GM23248 (cell line): Measurements from ENCODE around the gene FBLN2. TPM values are rescaled to one million over a fixed set of nuclear protein-coding genes. Genes with fewer than 3 reads are reported as not detected.

Experiments used
- DNase-seq: peaks from one replicate; pipeline ENCODE4 v3.0.0-alpha.2; 2015
- H2AFZ ChIP-seq: fragments of 200-600 bp; sonication (generic); 2 replicates; pipeline ENCODE4 v1.6.1; 2016; ENCODE audit warnings: antibody characterized with exemption
- H3F3A ChIP-seq: fragments of 200-600 bp; sonication (generic); 2 replicates; pipeline ENCODE4 v1.6.1; 2016; ENCODE audit warnings: mild to moderate bottlenecking, antibody characterized with exemption, mixed run types; ENCODE audit not compliant: insufficient read depth
- H3K27ac ChIP-seq: fragments of 200-600 bp; sonication (generic); 2 replicates; pipeline ENCODE4 v1.5.1; 2016; ENCODE audit warnings: mild to moderate bottlenecking
- H3K27me3 ChIP-seq: fragments of 200-600 bp; sonication (generic); replicated peaks from 2 replicates; pipeline ENCODE4 v1.6.1; 2016; ENCODE audit warnings: mild to moderate bottlenecking; ENCODE audit not compliant: insufficient read depth
- H3K36me3 ChIP-seq: fragments of 200-600 bp; sonication (generic); 2 replicates; pipeline ENCODE4 v1.6.1; 2016; ENCODE audit warnings: low read depth, mild to moderate bottlenecking
- H3K4me1 ChIP-seq: fragments of 200-600 bp; sonication (generic); 2 replicates; pipeline ENCODE4 v1.6.1; 2016; ENCODE audit warnings: mild to moderate bottlenecking; ENCODE audit not compliant: insufficient read depth
- H3K4me2 ChIP-seq: fragments of 200-600 bp; sonication (generic); one replicate; pipeline ENCODE4 v1.6.1; 2016; ENCODE audit warnings: mild to moderate bottlenecking; ENCODE audit not compliant: unreplicated experiment
- H3K4me3 ChIP-seq: fragments of 200-600 bp; sonication (generic); 2 replicates; pipeline ENCODE4 v1.5.1; 2016; ENCODE audit warnings: mild to moderate bottlenecking
- H3K79me2 ChIP-seq: fragments of 200-600 bp; sonication (generic); 2 replicates; pipeline ENCODE4 v1.6.1; 2016; ENCODE audit warnings: mild to moderate bottlenecking; ENCODE audit not compliant: insufficient read depth
- H3K9ac ChIP-seq: fragments of 200-600 bp; sonication (generic); 2 replicates; pipeline ENCODE4 v1.6.1; 2016; ENCODE audit warnings: mild to moderate bottlenecking
- H3K9me2 ChIP-seq: fragments of 200-600 bp; sonication (generic); 2 replicates; pipeline ENCODE4 v1.6.1; 2016; ENCODE audit warnings: mixed run types, mild to moderate bottlenecking, moderate library complexity; ENCODE audit not compliant: insufficient read depth
- H3K9me3 ChIP-seq: fragments of 200-600 bp; sonication (generic); one replicate; pipeline ENCODE4 v1.6.1; 2017; ENCODE audit warnings: low read depth
- H4K20me1 ChIP-seq: fragments of 200-600 bp; sonication (generic); 2 replicates; pipeline ENCODE4 v1.6.0; 2016; ENCODE audit not compliant: insufficient read depth
- EZH2 ChIP-seq: fragments of 200-600 bp; sonication (generic); IDR thresholded peaks from 2 replicates; pipeline ENCODE4 v1.6.1; 2018; ENCODE audit warnings: antibody characterized with exemption, mild to moderate bottlenecking; ENCODE audit not compliant: insufficient read depth, poor library complexity, severe bottlenecking
- EZH2phosphoT487 ChIP-seq: fragments of 200-600 bp; sonication (generic); IDR thresholded peaks from 2 replicates; pipeline ENCODE4 v1.6.1; 2018; ENCODE audit warnings: antibody characterized with exemption, moderate library complexity, mild to moderate bottlenecking, low read depth; ENCODE audit not compliant: insufficient read depth
- WGBS, 2 experiments: methylation state at CpG; one replicate each; pipeline ENCODE4 v1.1.6; 2015 to 2017; ENCODE audit warnings: low lambda C conversion rate in 2 of 2, low coverage in 1 of 2; ENCODE audit errors: missing lambda C conversion rate in 2 of 2; 5-methylcytosine and 5-hydroxymethylcytosine counted together
- in situ Hi-C: fragments of 300-500 bp; cut with MboI; formaldehyde crosslinking; loops from 2 replicates; pipeline ENCODE4 v1.15.0; 2020
- polyA plus RNA-seq: library from polyadenylated mRNA; unstranded; fragments of >200 nt; fragmentation: Nextera tagmentation; extraction: Ambion mirVana; gene quantifications from 2 replicates; pipeline ENCODE4 v1.2.1, GENCODE V29; 2016
- total RNA-seq: library from RNA; depleted of rRNA; stranded (reverse); fragments of >200 nt; shearing (Covaris generic); gene quantifications from 2 replicates; pipeline ENCODE4 v1.2.3, GENCODE V29; 2014

FBLN2 gene
- total and polyA plus RNA-seq, 2 experiments from 2014 or later = 447 to 636 TPM

GRCh38 chr3:13550423-13550690 is 1.4 kb downstream of the FBLN2 start:
- Histone ChIP-seq H3K9me2 (no peaks in the 10 kb centered on the region), H2AFZ (no peak overlapping the region), H3K4me3 (peak overlapping the region; percentile 70), H3K9me3 (no peaks in the 10 kb centered on the region), H3K4me1 (peaks cover 61% of the 10 kb centered on the region), H3K79me2 (peaks cover 60% of the 10 kb centered on the region), H3K4me2 (peak overlapping the region; percentile 79), H3K9ac (peak overlapping the region; percentile 87), H4K20me1 (no peaks in the 10 kb centered on the region), H3K27ac (peak overlapping the region; percentile 57), H3F3A (peaks cover 10% of the 10 kb centered on the region), H3K36me3 (no peaks in the 10 kb centered on the region), H3K27me3 (no peaks in the 10 kb centered on the region)
- in situ Hi-C loops = no loop called here
- no peak for DNase-seq
- TF ChIP-seq EZH2 = no peak
- TF ChIP-seq EZH2phosphoT487 = no peak
- 20 to 29% methylated on average over 2 of the region's 2 CpGs for WGBS, 2 experiments

DNA sequence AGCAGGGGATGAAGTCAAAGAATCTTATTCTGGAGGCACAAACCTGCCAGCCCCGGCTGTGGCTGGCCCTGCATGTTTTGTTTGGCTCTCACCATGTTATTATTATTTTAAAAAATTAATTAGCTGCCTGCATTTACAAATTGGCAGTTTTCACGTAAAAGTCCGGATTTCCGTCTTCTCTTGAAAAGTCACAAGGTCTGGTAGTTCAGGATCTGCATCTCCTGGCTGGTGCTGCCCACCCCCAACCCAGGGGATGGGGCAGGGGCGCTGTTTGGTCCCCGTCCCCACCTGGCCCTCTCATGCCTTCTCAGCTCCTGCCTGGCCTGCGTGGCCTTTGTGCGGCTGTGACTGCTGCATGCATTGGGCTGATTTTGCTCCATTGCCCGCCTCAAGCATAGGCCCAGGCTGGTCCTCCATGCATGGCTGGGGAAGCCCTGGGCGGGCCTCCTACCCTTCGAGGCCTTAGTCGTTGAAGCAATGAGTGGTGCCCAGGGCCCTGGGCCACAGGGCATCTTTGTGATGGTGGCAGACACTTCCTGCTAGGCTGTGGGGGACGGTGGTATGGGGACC is 2.0 kb downstream of the FBLN2 start:
- Histone ChIP-seq H3K9me2 (no peaks in the 10 kb centered on the region), H3K36me3 (no peaks in the 10 kb centered on the region), H3K4me1 (peaks cover 56% of the 10 kb centered on the region), H3K4me3 (peak overlapping the region; percentile 70), H3K79me2 (peaks cover 65% of the 10 kb centered on the region), H3K9me3 (no peaks in the 10 kb centered on the region), H3K9ac (peak overlapping the region; percentile 87), H2AFZ (no peak overlapping the region), H3K4me2 (peak overlapping the region; percentile 79), H3F3A (peaks cover 10% of the 10 kb centered on the region), H3K27me3 (no peaks in the 10 kb centered on the region), H4K20me1 (no peaks in the 10 kb centered on the region), H3K27ac (peak overlapping the region; percentile 57)
- TF ChIP-seq EZH2 (no peak), EZH2phosphoT487 (no peak)
- WGBS, 2 experiments = 41 to 48% methylated on average over 13 of the region's 13 CpGs
- in situ Hi-C loops = no loop called here
- no peak for DNase-seq

- no peaks in the 10 kb centered on the region for H3F3A ChIP-seq
- H3K9me3 ChIP-seq = no peaks in the 10 kb centered on the region
- no peaks in the 10 kb centered on the region for H3K9me2 ChIP-seq
- peak; percentile 53 for DNase-seq
- TF ChIP-seq EZH2phosphoT487 = no peak
- TF ChIP-seq EZH2 = no peak
- no peaks in the 10 kb centered on the region for H4K20me1 ChIP-seq
- no peaks in the 10 kb centered on the region for H3K27me3 ChIP-seq
- H3K27ac ChIP-seq = no peak overlapping the region
- H3K4me3 ChIP-seq = no peak overlapping the region
- H2AFZ ChIP-seq = no peak overlapping the region
- no peaks in the 10 kb centered on the region for H3K36me3 ChIP-seq
- WGBS, 2 experiments = 64 to 66% methylated on average over 28 of the region's 28 CpGs
- peaks cover 87% of the 10 kb centered on the region for H3K79me2 ChIP-seq
- in situ Hi-C loops = no loop called here
- peaks cover 39% of the 10 kb centered on the region for H3K4me1 ChIP-seq
- H3K4me2 ChIP-seq = peak overlapping the region; percentile 8
- no peak overlapping the region for H3K9ac ChIP-seq
These were observed 4.1 kb downstream of the FBLN2 start for GRCh38 chr3:13552857-13553652.

DNA sequence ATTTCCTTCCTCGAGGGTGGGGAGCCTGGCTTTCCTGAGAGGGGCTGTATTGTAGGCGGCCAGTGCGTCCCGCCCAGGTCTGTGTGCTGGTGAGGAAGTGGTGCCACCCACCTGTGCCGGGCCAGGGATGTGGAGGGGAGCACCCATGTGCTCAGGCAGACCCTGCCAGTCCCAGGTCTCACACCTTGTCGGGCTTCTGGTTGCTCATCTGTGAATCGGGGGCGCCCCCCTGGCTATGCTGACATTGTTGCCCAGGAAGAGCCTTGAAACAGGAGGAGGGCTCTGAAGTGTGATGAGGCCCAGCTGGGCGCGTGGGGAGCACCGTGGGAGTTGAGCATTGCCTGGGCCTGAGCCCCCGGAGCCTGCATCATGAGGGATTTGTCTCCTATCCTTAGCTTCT is 4.8 kb downstream of the FBLN2 start:
- H3K9ac ChIP-seq = no peak overlapping the region
- in situ Hi-C loops = no loop called here
- TF ChIP-seq EZH2 (no peak), EZH2phosphoT487 (no peak)
- H3K4me3 ChIP-seq = no peak overlapping the region
- no peaks in the 10 kb centered on the region for H3K27me3 ChIP-seq
- no peak overlapping the region for H3K27ac ChIP-seq
- H3K36me3 ChIP-seq = no peaks in the 10 kb centered on the region
- H3K4me2 ChIP-seq = no peak overlapping the region
- 65 to 71% methylated on average over 12 of the region's 12 CpGs for WGBS, 2 experiments
- H4K20me1 ChIP-seq = no peaks in the 10 kb centered on the region
- DNase-seq = no peak
- peaks cover 90% of the 10 kb centered on the region for H3K79me2 ChIP-seq
- H3K9me2 ChIP-seq = no peaks in the 10 kb centered on the region
- no peak overlapping the region for H2AFZ ChIP-seq
- H3K4me1 ChIP-seq = peaks cover 32% of the 10 kb centered on the region
- H3F3A ChIP-seq = no peaks in the 10 kb centered on the region
- H3K9me3 ChIP-seq = no peaks in the 10 kb centered on the region

- 65 to 66% methylated on average over 11 of the region's 11 CpGs for WGBS, 2 experiments
- H3K9me3 ChIP-seq = no peaks in the 10 kb centered on the region
- H3F3A ChIP-seq = peaks cover 9% of the 10 kb centered on the region; the same call in 1 of the 2 replicates
- no peak for DNase-seq
- H2AFZ ChIP-seq = no peak overlapping the region
- no peak overlapping the region for H3K4me3 ChIP-seq
- no peak overlapping the region for H3K27ac ChIP-seq
- H3K4me2 ChIP-seq = no peak overlapping the region
- peaks cover 95% of the 10 kb centered on the region for H3K79me2 ChIP-seq
- H3K9ac ChIP-seq = no peak overlapping the region
- no peaks in the 10 kb centered on the region for H3K27me3 ChIP-seq
- H4K20me1 ChIP-seq = no peaks in the 10 kb centered on the region
- in situ Hi-C loops = no loop called here
- no peaks in the 10 kb centered on the region for H3K9me2 ChIP-seq
- TF ChIP-seq EZH2 (no peak), EZH2phosphoT487 (no peak)
- peaks cover 33% of the 10 kb centered on the region for H3K4me1 ChIP-seq
- H3K36me3 ChIP-seq = no peaks in the 10 kb centered on the region
These were observed 6.8 kb downstream of the FBLN2 start for GRCh38 chr3:13555753-13556152.
